MG63 (cell line): ENCODE results near the gene HS3ST3A1. TPM values are rescaled to one million over a fixed set of nuclear protein-coding genes. Genes with fewer than 3 reads are reported as not detected.
"Not testable (repeated sequence)": the region's sequence is repeated elsewhere in the genome, so short reads cannot be mapped to it uniquely, and the experiment has no call there.

ENCODE experiments used
- DNase-seq: peaks from one replicate; pipeline ENCODE4 v3.0.0-alpha.2; 2020
- H3K27me3 ChIP-seq: fragments of 250-450 bp; sonication (Bioruptor Pico); 2 replicates; pipeline ENCODE4 v1.5.1; 2020; ENCODE audit warnings: mild to moderate bottlenecking, moderate library complexity
- H3K36me3 ChIP-seq: fragments of 250-450 bp; sonication (Bioruptor Pico); 2 replicates; pipeline ENCODE4 v1.5.1; 2020; ENCODE audit warnings: mild to moderate bottlenecking, moderate library complexity
- H3K4me3 ChIP-seq: fragments of 250-450 bp; sonication (Bioruptor Pico); 2 replicates; pipeline ENCODE4 v1.5.1; 2020; ENCODE audit warnings: mild to moderate bottlenecking, moderate library complexity
- H3K9me3 ChIP-seq: fragments of 250-450 bp; sonication (Bioruptor Pico); 2 replicates; pipeline ENCODE4 v1.5.1; 2020; ENCODE audit warnings: mild to moderate bottlenecking, moderate library complexity
- total RNA-seq: library from RNA; depleted of rRNA; stranded (reverse); fragments of >200 nt; shearing (Covaris generic); gene quantifications from 2 replicates; pipeline ENCODE4 v1.2.3, GENCODE V29; 2014; ENCODE audit warnings: low replicate concordance

Gene HS3ST3A1
- total RNA-seq, 1 experiment from 2014 or later = 3.0 TPM

GRCh38 chr17:13561606-13562270 is 40.0 kb downstream of the HS3ST3A1 start:
- Histone ChIP-seq H3K4me3 (no peak overlapping the region), H3K36me3 (no peaks in the 10 kb centered on the region), H3K9me3 (no peaks in the 10 kb centered on the region), H3K27me3 (no peaks in the 10 kb centered on the region)
- DNase-seq = peak; percentile 89

- no peaks in the 10 kb centered on the region for H3K36me3 ChIP-seq
- H3K4me3 ChIP-seq = no peak overlapping the region
- H3K27me3 ChIP-seq = no peaks in the 10 kb centered on the region
- DNase-seq = no peak
- no peaks in the 10 kb centered on the region for H3K9me3 ChIP-seq
Measured at GRCh38 chr17:13560935-13561334, 40.8 kb downstream of the HS3ST3A1 start.

- no peaks in the 10 kb centered on the region for H3K27me3 ChIP-seq
- no peaks in the 10 kb centered on the region for H3K9me3 ChIP-seq
- no peak overlapping the region for H3K4me3 ChIP-seq
- DNase-seq = no peak
- no peaks in the 10 kb centered on the region for H3K36me3 ChIP-seq
Measured at GRCh38 chr17:13558588-13558987, 43.1 kb downstream of the HS3ST3A1 start.

- Histone ChIP-seq H3K27me3 (no peaks in the 10 kb centered on the region), H3K9me3 (no peaks in the 10 kb centered on the region), H3K4me3 (no peak overlapping the region), H3K36me3 (no peaks in the 10 kb centered on the region)
- DNase-seq = no peak
Measured at GRCh38 chr17:13557077-13557476, 44.7 kb downstream of the HS3ST3A1 start.

GRCh38 chr17:13554231-13554630 is 47.5 kb downstream of the HS3ST3A1 start:
- DNase-seq = no peak
- Histone ChIP-seq H3K4me3 (no peak overlapping the region), H3K27me3 (no peaks in the 10 kb centered on the region), H3K9me3 (no peaks in the 10 kb centered on the region), H3K36me3 (no peaks in the 10 kb centered on the region)

- Histone ChIP-seq H3K36me3 (no peaks in the 10 kb centered on the region), H3K4me3 (no peak overlapping the region), H3K9me3 (no peaks in the 10 kb centered on the region), H3K27me3 (no peaks in the 10 kb centered on the region)
- no peak for DNase-seq
Measured at GRCh38 chr17:13550291-13550690, 51.4 kb downstream of the HS3ST3A1 start.

- H3K9me3 ChIP-seq, H3K27me3 ChIP-seq, DNase-seq, H3K4me3 ChIP-seq, H3K36me3 ChIP-seq: not testable (repeated sequence)
Measured at GRCh38 chr17:13548576-13548975, 53.2 kb downstream of the HS3ST3A1 start.

GRCh38 chr17:13546851-13547250 is 54.9 kb downstream of the HS3ST3A1 start:
- Histone ChIP-seq H3K9me3 (no peaks in the 10 kb centered on the region), H3K36me3 (no peaks in the 10 kb centered on the region), H3K27me3 (no peaks in the 10 kb centered on the region), H3K4me3 (no peak overlapping the region)
- DNase-seq = no peak

GRCh38 chr17:13545941-13546340 is 55.8 kb downstream of the HS3ST3A1 start:
- no peak for DNase-seq
- no peaks in the 10 kb centered on the region for H3K36me3 ChIP-seq
- no peaks in the 10 kb centered on the region for H3K9me3 ChIP-seq
- no peak overlapping the region for H3K4me3 ChIP-seq
- no peaks in the 10 kb centered on the region for H3K27me3 ChIP-seq

GRCh38 chr17:13544765-13545164 is 57.0 kb downstream of the HS3ST3A1 start:
- no peak overlapping the region for H3K4me3 ChIP-seq
- no peak for DNase-seq

GRCh38 chr17:13544292-13544691 is 57.4 kb downstream of the HS3ST3A1 start:
- Histone ChIP-seq H3K9me3 (no peaks in the 10 kb centered on the region), H3K4me3 (no peak overlapping the region), H3K27me3 (no peaks in the 10 kb centered on the region), H3K36me3 (no peaks in the 10 kb centered on the region)
- peak; percentile 86 for DNase-seq

More at GRCh38 chr17:13544765-13545164, 57.0 kb downstream of the HS3ST3A1 start:
- Histone ChIP-seq H3K36me3 (no peaks in the 10 kb centered on the region), H3K27me3 (no peaks in the 10 kb centered on the region), H3K9me3 (no peaks in the 10 kb centered on the region)

- Histone ChIP-seq H3K4me3 (no peak overlapping the region), H3K27me3 (no peaks in the 10 kb centered on the region), H3K36me3 (no peaks in the 10 kb centered on the region), H3K9me3 (no peaks in the 10 kb centered on the region)
- DNase-seq = no peak
Measured at GRCh38 chr17:13542636-13543035, 59.1 kb downstream of the HS3ST3A1 start.

- Histone ChIP-seq H3K36me3 (no peaks in the 10 kb centered on the region), H3K9me3 (no peaks in the 10 kb centered on the region), H3K27me3 (no peaks in the 10 kb centered on the region), H3K4me3 (no peak overlapping the region)
- DNase-seq = peak; percentile 63
Measured at GRCh38 chr17:13541032-13541480, 60.7 kb downstream of the HS3ST3A1 start.

- no peak overlapping the region for H3K4me3 ChIP-seq
- no peak for DNase-seq
Measured at GRCh38 chr17:13540546-13540945, 61.2 kb downstream of the HS3ST3A1 start.

GRCh38 chr17:13539421-13539820 is 62.3 kb downstream of the HS3ST3A1 start:
- Histone ChIP-seq H3K4me3 (no peak overlapping the region), H3K27me3 (no peaks in the 10 kb centered on the region), H3K9me3 (no peaks in the 10 kb centered on the region), H3K36me3 (no peaks in the 10 kb centered on the region)
- no peak for DNase-seq

More at GRCh38 chr17:13540546-13540945, 61.2 kb downstream of the HS3ST3A1 start:
- H3K27me3 ChIP-seq = no peaks in the 10 kb centered on the region
- H3K36me3 ChIP-seq = no peaks in the 10 kb centered on the region
- no peaks in the 10 kb centered on the region for H3K9me3 ChIP-seq

- no peak for DNase-seq
- Histone ChIP-seq H3K36me3 (no peaks in the 10 kb centered on the region), H3K27me3 (no peaks in the 10 kb centered on the region), H3K9me3 (no peaks in the 10 kb centered on the region), H3K4me3 (no peak overlapping the region)
Measured at GRCh38 chr17:13538841-13539411, 62.8 kb downstream of the HS3ST3A1 start.

- no peak for DNase-seq
- no peak overlapping the region for H3K4me3 ChIP-seq
- no peaks in the 10 kb centered on the region for H3K27me3 ChIP-seq
- no peaks in the 10 kb centered on the region for H3K36me3 ChIP-seq
- no peaks in the 10 kb centered on the region for H3K9me3 ChIP-seq
Measured at GRCh38 chr17:13537871-13538643, 63.7 kb downstream of the HS3ST3A1 start.
